Nephron progenitor cell (in vitro differentiated cells): ENCODE measurements around the gene KRTAP10-5.

ENCODE experiments used
- DNase-seq: peaks from one replicate; pipeline ENCODE4 v3.0.0; 2021
- H3K27ac Mint-ChIP-seq: 2 replicates; pipeline ENCODE4 v1.8.0; 2021; ENCODE audit warnings: mild to moderate bottlenecking, moderate library complexity, mixed read lengths
- H3K27me3 Mint-ChIP-seq: 2 replicates; pipeline ENCODE4 v1.8.0; 2021; ENCODE audit warnings: mild to moderate bottlenecking, low read depth, mixed read lengths; ENCODE audit not compliant: poor library complexity
- H3K36me3 Mint-ChIP-seq: 2 replicates; pipeline ENCODE4 v1.8.0; 2021; ENCODE audit warnings: low read depth, mixed read lengths
- H3K4me1 Mint-ChIP-seq: 2 replicates; pipeline ENCODE4 v1.8.0; 2021; ENCODE audit warnings: mixed read lengths
- H3K4me3 Mint-ChIP-seq: 2 replicates; pipeline ENCODE4 v1.8.0; 2021; ENCODE audit warnings: mild to moderate bottlenecking, moderate library complexity, mixed read lengths
- H3K9me3 Mint-ChIP-seq: 2 replicates; pipeline ENCODE4 v1.8.0; 2021; ENCODE audit warnings: mild to moderate bottlenecking, moderate library complexity, mixed read lengths
- CTCF ChIP-seq: fragments of 200-600 bp; sonication (generic); IDR thresholded peaks from 2 replicates; pipeline ENCODE4 v1.5.0; 2021; ENCODE audit warnings: antibody characterized with exemption

Gene KRTAP10-5

GRCh38 chr21:44615911-44616590 lies 35.6 kb upstream of the KRTAP10-5 start:
- no peak overlapping the region for H3K4me3 Mint-ChIP-seq
- no peak for TF ChIP-seq CTCF
- H3K27ac Mint-ChIP-seq = no peak overlapping the region
- H3K4me1 Mint-ChIP-seq = peaks cover 28% of the 10 kb centered on the region
- peaks cover 41% of the 10 kb centered on the region for H3K9me3 Mint-ChIP-seq
- H3K36me3 Mint-ChIP-seq = peaks cover 4% of the 10 kb centered on the region
- peaks cover 7% of the 10 kb centered on the region for H3K27me3 Mint-ChIP-seq
- no peak for DNase-seq

GRCh38 chr21:44615466-44615865 lies 35.1 kb upstream of the KRTAP10-5 start:
- Mint-ChIP-seq H3K27me3 (peaks cover 7% of the 10 kb centered on the region), H3K9me3 (peaks cover 42% of the 10 kb centered on the region), H3K27ac (no peak overlapping the region), H3K36me3 (peaks cover under 1% of the 10 kb centered on the region), H3K4me1 (peaks cover 28% of the 10 kb centered on the region), H3K4me3 (no peak overlapping the region)
- no peak for DNase-seq
- TF ChIP-seq CTCF = no peak

GRCh38 chr21:44614961-44615391 lies 34.6 kb upstream of the KRTAP10-5 start:
- no peak for DNase-seq
- Mint-ChIP-seq H3K9me3 (peaks cover 43% of the 10 kb centered on the region), H3K27me3 (peaks cover 7% of the 10 kb centered on the region), H3K27ac (no peak overlapping the region), H3K4me1 (peaks cover 28% of the 10 kb centered on the region), H3K36me3 (peaks cover under 1% of the 10 kb centered on the region), H3K4me3 (no peak overlapping the region)
- TF ChIP-seq CTCF = no peak

- TF ChIP-seq CTCF = no peak
- DNase-seq = no peak
- peaks cover 9% of the 10 kb centered on the region for H3K36me3 Mint-ChIP-seq
- H3K27ac Mint-ChIP-seq = peak overlapping the region; percentile 93
- H3K9me3 Mint-ChIP-seq = peaks cover 43% of the 10 kb centered on the region
- H3K27me3 Mint-ChIP-seq = peaks cover 9% of the 10 kb centered on the region
- peaks cover 28% of the 10 kb centered on the region for H3K4me1 Mint-ChIP-seq
- no peak overlapping the region for H3K4me3 Mint-ChIP-seq
These were observed 33.8 kb upstream of the KRTAP10-5 start for GRCh38 chr21:44614161-44614631.

GRCh38 chr21:44613386-44614155 lies 33.2 kb upstream of the KRTAP10-5 start:
- Mint-ChIP-seq H3K9me3 (peaks cover 43% of the 10 kb centered on the region), H3K36me3 (peaks cover 13% of the 10 kb centered on the region), H3K27me3 (peaks cover 9% of the 10 kb centered on the region), H3K4me1 (peaks cover 28% of the 10 kb centered on the region), H3K4me3 (no peak overlapping the region), H3K27ac (no peak overlapping the region)
- TF ChIP-seq CTCF = no peak
- no peak for DNase-seq
